Karpas-422 (cell line): ENCODE results near the gene CD19. TPM values are rescaled to one million over a fixed set of nuclear protein-coding genes. Genes with fewer than 3 reads are reported as not detected.

Experiments
- DNase-seq: peaks from one replicate; pipeline ENCODE4 v3.0.0-alpha.2; 2015
- H2AFZ ChIP-seq: fragments of 200-600 bp; sonication (generic); 2 replicates; pipeline ENCODE4 v1.6.1; 2014; ENCODE audit warnings: antibody characterized with exemption, low read length, mixed read lengths
- H3K27ac ChIP-seq: fragments of 200-600 bp; sonication (generic); 2 replicates; pipeline ENCODE4 v1.5.1; 2014; ENCODE audit warnings: mild to moderate bottlenecking, low read length, moderate library complexity
- H3K27me3 ChIP-seq: fragments of 200-600 bp; sonication (generic); 2 replicates; pipeline ENCODE4 v1.6.1; 2014; ENCODE audit warnings: low read length, mixed read lengths
- H3K36me3 ChIP-seq: fragments of 200-600 bp; sonication (generic); 2 replicates; pipeline ENCODE4 v1.6.1; 2014; ENCODE audit warnings: low read length, mixed read lengths; ENCODE audit not compliant: insufficient read depth
- H3K4me1 ChIP-seq: fragments of 200-600 bp; sonication (generic); 2 replicates; pipeline ENCODE4 v1.6.1; 2014; ENCODE audit warnings: mild to moderate bottlenecking, low read length, mixed read lengths
- H3K4me2 ChIP-seq: fragments of 200-600 bp; sonication (generic); 2 replicates; pipeline ENCODE4 v1.6.1; 2014; ENCODE audit warnings: low read length, low read depth, mild to moderate bottlenecking; ENCODE audit not compliant: poor library complexity, severe bottlenecking
- H3K4me3 ChIP-seq: fragments of 200-600 bp; sonication (generic); 2 replicates; pipeline ENCODE4 v1.5.1; 2014; ENCODE audit warnings: mild to moderate bottlenecking, antibody characterized with exemption, low read length, mixed read lengths
- H3K79me2 ChIP-seq: fragments of 200-600 bp; sonication (generic); 2 replicates; pipeline ENCODE4 v1.6.1; 2014; ENCODE audit warnings: mild to moderate bottlenecking, low read length, mixed read lengths
- H3K9ac ChIP-seq: fragments of 200-600 bp; sonication (generic); 2 replicates; pipeline ENCODE4 v1.6.0; 2014; ENCODE audit warnings: low read length
- H3K9me2 ChIP-seq: fragments of 200-600 bp; sonication (generic), shearing (Covaris generic); replicated peaks from 2 replicates; pipeline ENCODE4 v1.6.0; 2014; ENCODE audit warnings: mild to moderate bottlenecking, low read length, moderate library complexity; ENCODE audit not compliant: insufficient read depth
- H3K9me3 ChIP-seq: fragments of 300-700, 200-600 bp; sonication (generic); 2 replicates; pipeline ENCODE4 v1.6.1; 2014; ENCODE audit warnings: low read length, mixed read lengths
- H4K20me1 ChIP-seq: fragments of 200-600 bp; sonication (generic); 2 replicates; pipeline ENCODE4 v1.6.1; 2014; ENCODE audit warnings: mild to moderate bottlenecking, antibody characterized with exemption, low read length, low read depth; ENCODE audit not compliant: insufficient read depth
- total RNA-seq: library from RNA; depleted of rRNA; stranded (reverse); fragments of >200 nt; shearing (Covaris generic); gene quantifications from 2 replicates; pipeline ENCODE4 v1.2.3, GENCODE V29; 2014; ENCODE audit warnings: low replicate concordance

Gene CD19
- total RNA-seq, 1 experiment from 2014 or later = 194 TPM

DNA sequence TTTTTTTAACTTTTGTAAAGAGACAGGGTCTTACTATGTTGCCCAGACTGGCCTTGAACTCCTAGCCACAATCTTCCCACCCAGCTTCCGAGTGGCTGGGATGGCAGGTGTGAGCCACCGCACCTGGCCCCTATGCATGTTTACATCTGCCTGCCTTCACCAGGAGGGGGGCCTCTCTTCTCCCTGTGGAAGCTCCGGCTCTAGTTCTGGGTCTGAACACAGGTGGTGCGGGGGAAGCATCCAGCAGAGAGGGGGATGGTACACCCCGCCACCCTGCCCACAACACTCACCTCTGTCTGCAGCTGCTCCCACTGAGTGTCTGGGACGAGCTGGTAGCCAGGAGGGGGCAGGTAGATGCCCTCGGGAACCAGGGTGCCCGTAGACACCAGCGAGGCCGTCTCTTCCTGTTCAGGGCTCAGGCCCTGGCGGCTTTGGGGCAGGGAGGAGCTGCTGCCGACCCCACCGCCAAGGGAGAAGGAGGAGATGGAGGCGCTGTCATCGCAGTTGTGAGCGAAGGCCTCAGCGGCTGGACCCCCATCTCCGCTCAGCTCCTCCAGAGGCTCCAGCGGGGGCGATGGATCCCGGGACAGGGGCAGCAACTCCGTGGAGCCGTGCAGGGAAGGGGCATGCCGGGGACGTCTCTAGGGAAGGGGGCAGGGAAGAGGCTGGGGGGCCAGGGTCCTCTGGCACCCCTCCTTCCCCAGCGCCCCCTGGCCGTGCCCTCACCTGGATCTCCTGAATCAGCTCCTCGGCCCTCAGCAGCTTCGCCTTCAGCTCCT lies 17.6 kb upstream of the CD19 start:
- no peaks in the 10 kb centered on the region for H3K9me2 ChIP-seq
- no peaks in the 10 kb centered on the region for H4K20me1 ChIP-seq
- H3K9me3 ChIP-seq = no peaks in the 10 kb centered on the region
- no peak overlapping the region for H3K4me2 ChIP-seq
- no peak overlapping the region for H2AFZ ChIP-seq
- no peaks in the 10 kb centered on the region for H3K27me3 ChIP-seq
- 0 out of 2 replicates have a peak, but pooled peaks cover 7% of the 10 kb centered on the region for H3K36me3 ChIP-seq
- H3K9ac ChIP-seq = no peak overlapping the region
- no peak overlapping the region for H3K27ac ChIP-seq
- no peak for DNase-seq
- no peak overlapping the region for H3K4me3 ChIP-seq
- H3K4me1 ChIP-seq = no peaks in the 10 kb centered on the region
- H3K79me2 ChIP-seq = no peaks in the 10 kb centered on the region

GRCh38 chr16:28915181-28915580 lies 16.6 kb upstream of the CD19 start:
- Histone ChIP-seq H3K27me3 (no peaks in the 10 kb centered on the region), H2AFZ (no peak overlapping the region), H3K9me3 (no peaks in the 10 kb centered on the region), H3K36me3 (0 out of 2 replicates have a peak, but pooled peaks cover 12% of the 10 kb centered on the region), H3K9ac (no peak overlapping the region), H3K4me2 (no peak overlapping the region), H3K4me3 (no peak overlapping the region), H3K4me1 (no peaks in the 10 kb centered on the region), H4K20me1 (no peaks in the 10 kb centered on the region), H3K27ac (no peak overlapping the region), H3K79me2 (no peaks in the 10 kb centered on the region), H3K9me2 (no peaks in the 10 kb centered on the region)
- no peak for DNase-seq

GRCh38 chr16:28917095-28917494 lies 14.7 kb upstream of the CD19 start:
- Histone ChIP-seq H3K9ac (no peak overlapping the region), H2AFZ (no peak overlapping the region), H3K27me3 (no peaks in the 10 kb centered on the region), H3K4me1 (no peaks in the 10 kb centered on the region), H3K36me3 (0 out of 2 replicates have a peak, but pooled peaks cover 8% of the 10 kb centered on the region), H4K20me1 (no peaks in the 10 kb centered on the region), H3K27ac (no peak overlapping the region), H3K79me2 (no peaks in the 10 kb centered on the region), H3K4me2 (no peak overlapping the region), H3K9me2 (no peaks in the 10 kb centered on the region), H3K9me3 (no peaks in the 10 kb centered on the region), H3K4me3 (no peak overlapping the region)
- no peak for DNase-seq

DNA sequence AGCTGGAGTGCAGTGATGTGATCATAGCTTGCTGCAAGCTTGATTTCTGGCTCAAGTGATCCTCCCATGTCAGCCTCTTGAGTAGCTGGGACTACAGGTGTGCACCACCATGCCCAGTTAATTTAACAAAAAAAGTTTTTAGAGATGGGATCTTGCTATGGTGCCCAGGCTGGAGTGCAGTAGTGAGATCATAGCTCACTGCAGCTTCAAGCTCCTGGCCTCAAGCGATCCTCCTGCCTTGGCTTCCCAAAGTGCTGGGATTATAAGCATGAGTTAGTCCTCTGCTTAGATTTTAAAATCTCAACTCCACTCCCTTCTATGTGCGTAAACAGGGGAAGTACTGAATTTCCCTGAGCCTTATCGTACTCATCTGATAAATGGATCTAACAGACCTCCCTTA lies 13.1 kb upstream of the CD19 start:
- Histone ChIP-seq H2AFZ (no peak overlapping the region), H3K36me3 (peaks cover 14% of the 10 kb centered on the region), H4K20me1 (no peaks in the 10 kb centered on the region)

GRCh38 chr16:28923231-28923587 lies 8.6 kb upstream of the CD19 start:
- Histone ChIP-seq H3K4me3 (peak overlapping the region; percentile 71), H3K79me2 (peaks cover 10% of the 10 kb centered on the region), H2AFZ (no peak overlapping the region), H3K27ac (peak overlapping the region; percentile 98), H3K9me3 (no peaks in the 10 kb centered on the region), H3K4me1 (peaks cover 23% of the 10 kb centered on the region), H3K9ac (peak overlapping the region; percentile 94), H3K9me2 (no peaks in the 10 kb centered on the region), H3K4me2 (peak overlapping the region; percentile 86), H3K27me3 (no peaks in the 10 kb centered on the region), H4K20me1 (no peaks in the 10 kb centered on the region), H3K36me3 (peaks cover 14% of the 10 kb centered on the region)
- DNase-seq = no peak

More for the DNA sequence above, 13.1 kb upstream of the CD19 start:
- Histone ChIP-seq H3K79me2 (peaks cover 10% of the 10 kb centered on the region), H3K9ac (no peak overlapping the region), H3K9me3 (no peaks in the 10 kb centered on the region), H3K4me3 (no peak overlapping the region), H3K9me2 (no peaks in the 10 kb centered on the region), H3K4me1 (peaks cover 8% of the 10 kb centered on the region), H3K27me3 (no peaks in the 10 kb centered on the region), H3K27ac (no peak overlapping the region), H3K4me2 (no peak overlapping the region)
- no peak for DNase-seq

- Histone ChIP-seq H3K9me2 (no peaks in the 10 kb centered on the region), H3K4me3 (peak overlapping the region; percentile 71), H3K9me3 (no peaks in the 10 kb centered on the region), H3K79me2 (peaks cover 10% of the 10 kb centered on the region), H4K20me1 (no peaks in the 10 kb centered on the region), H3K36me3 (peaks cover 13% of the 10 kb centered on the region), H2AFZ (no peak overlapping the region), H3K9ac (peak overlapping the region; percentile 94), H3K4me2 (peak overlapping the region; percentile 86), H3K27ac (peak overlapping the region; percentile 98), H3K27me3 (no peaks in the 10 kb centered on the region), H3K4me1 (peaks cover 23% of the 10 kb centered on the region)
- DNase-seq = peak; percentile 96
These were observed 7.9 kb upstream of the CD19 start for GRCh38 chr16:28923652-28924398.

- peak overlapping the region; percentile 94 for H3K9ac ChIP-seq
- DNase-seq = no peak
These were observed 7.4 kb upstream of the CD19 start for GRCh38 chr16:28924399-28924761.

GRCh38 chr16:28924762-28925385 lies 6.9 kb upstream of the CD19 start, which contains the start of gene RABEP2:
Gene RABEP2, minus strand, starts transcription at chr16:28925238. Its CDS starts 75 bp downstream, at chr16:28925163.
- Histone ChIP-seq H4K20me1 (no peaks in the 10 kb centered on the region), H3K4me3 (peak within 1 kb of the TSS; percentile 71), H3K27ac (peak within 1 kb of the TSS; percentile 98), H3K9ac (peak within 1 kb of the TSS; percentile 94), H3K27me3 (no peaks in the 10 kb centered on the region), H3K4me2 (peak within 1 kb of the TSS; percentile 86), H3K36me3 (peaks cover 5% of the 10 kb centered on the region), H3K9me2 (no peaks in the 10 kb centered on the region), H3K79me2 (peaks cover 10% of the 10 kb centered on the region), H2AFZ (peak within 1 kb of the TSS; percentile 69; the same call in 1 of the 2 replicates), H3K4me1 (peaks cover 23% of the 10 kb centered on the region), H3K9me3 (no peaks in the 10 kb centered on the region)
- peak; percentile 98 for DNase-seq

More at GRCh38 chr16:28924399-28924761, 7.4 kb upstream of the CD19 start:
- Histone ChIP-seq H2AFZ (no peak overlapping the region), H3K79me2 (peaks cover 10% of the 10 kb centered on the region), H3K4me3 (peak overlapping the region; percentile 71), H3K36me3 (peaks cover 8% of the 10 kb centered on the region), H3K4me2 (peak overlapping the region; percentile 86), H3K4me1 (peaks cover 23% of the 10 kb centered on the region), H3K9me3 (no peaks in the 10 kb centered on the region), H3K27me3 (no peaks in the 10 kb centered on the region), H4K20me1 (no peaks in the 10 kb centered on the region), H3K27ac (peak overlapping the region; percentile 98), H3K9me2 (no peaks in the 10 kb centered on the region)
